Liver (tissue), 9 donors: Measurements from ENCODE around the gene BRSK2. TPM values are rescaled to one million over a fixed set of nuclear protein-coding genes. Genes with fewer than 3 reads are reported as not detected.

Experiments
- DNase-seq: peaks from one replicate; pipeline ENCODE4 v3.0.0-alpha.2; 2017; ENCODE audit warnings: low spot score
- H3K27ac ChIP-seq, 2 donors: one replicate each; pipeline ENCODE4 v1.7.0; 2013; ENCODE audit warnings: inconsistent platforms in 2 of 2, low read length in 2 of 2, control low read depth in 1 of 2, low read depth in 1 of 2, mild to moderate bottlenecking in 1 of 2
- H3K27me3 ChIP-seq, 4 donors: one replicate each; pipeline versions ENCODE4 v1.6.1 to v1.7.0; 2013; ENCODE audit warnings: low read length in 3 of 4, inconsistent platforms in 1 of 4, mild to moderate bottlenecking in 1 of 4, moderate library complexity in 1 of 4; ENCODE audit not compliant: control insufficient read depth in 4 of 4, insufficient read depth in 4 of 4
- H3K36me3 ChIP-seq, 4 donors: one replicate each; pipeline versions ENCODE4 v1.6.1 to v1.7.0; 2013; ENCODE audit warnings: low read length in 3 of 4, mild to moderate bottlenecking in 3 of 4, low read depth in 1 of 4, moderate library complexity in 1 of 4; ENCODE audit not compliant: control insufficient read depth in 4 of 4, insufficient read depth in 3 of 4
- H3K4me1 ChIP-seq, 4 donors: one replicate each; pipeline versions ENCODE4 v1.6.1 to v1.7.0; 2013; ENCODE audit warnings: low read length in 3 of 4, mild to moderate bottlenecking in 3 of 4, moderate library complexity in 1 of 4; ENCODE audit not compliant: control insufficient read depth in 4 of 4, insufficient read depth in 4 of 4
- H3K4me3 ChIP-seq, 3 donors: one replicate each; pipeline versions ENCODE4 v1.6.1 to v1.7.0; 2013; ENCODE audit warnings: low read length in 3 of 3, control low read depth in 1 of 3, low read depth in 1 of 3, mild to moderate bottlenecking in 1 of 3
- H3K9ac ChIP-seq, 2 donors: one replicate each; pipeline ENCODE4 v1.7.0; 2013; ENCODE audit warnings: low read length in 2 of 2, mild to moderate bottlenecking in 2 of 2, moderate library complexity in 2 of 2, control low read depth in 1 of 2, low read depth in 1 of 2
- H3K9me3 ChIP-seq, 4 donors: one replicate each; pipeline versions ENCODE4 v1.6.1 to v1.7.0; 2013; ENCODE audit warnings: low read length in 3 of 4; ENCODE audit not compliant: control insufficient read depth in 4 of 4
- EGR1 ChIP-seq, 2 donors: IDR thresholded peaks; 2 replicates each; pipeline ENCODE4 v1.6.1; 2016 to 2018; ENCODE audit warnings: antibody characterized with exemption in 2 of 2, low read depth in 2 of 2
- FOXA1 ChIP-seq: IDR thresholded peaks from 2 replicates; pipeline ENCODE4 v1.6.1; 2016; ENCODE audit warnings: antibody characterized with exemption
- FOXA2 ChIP-seq: IDR thresholded peaks from 2 replicates; pipeline ENCODE4 v1.6.1; 2016; ENCODE audit warnings: antibody characterized with exemption
- GABPA ChIP-seq, 2 donors: IDR thresholded peaks in 1 of 2; conservative IDR thresholded peaks in 1 of 2; 2 replicates each; pipeline ENCODE4 v1.6.1; 2016; ENCODE audit warnings: antibody characterized with exemption in 2 of 2, mild to moderate bottlenecking in 1 of 2, moderate library complexity in 1 of 2
- HNF4A ChIP-seq, 2 donors: conservative IDR thresholded peaks; 2 replicates each; pipeline ENCODE4 v1.6.1; 2016; ENCODE audit warnings: antibody characterized with exemption in 2 of 2, mild to moderate bottlenecking in 2 of 2
- HNF4G ChIP-seq: IDR thresholded peaks from 2 replicates; pipeline ENCODE4 v1.6.1; 2016; ENCODE audit warnings: antibody characterized with exemption
- JUND ChIP-seq, 2 donors: IDR thresholded peaks; 2 replicates each; pipeline ENCODE4 v1.6.1; 2016; ENCODE audit warnings: antibody characterized with exemption in 2 of 2
- NR2F2 ChIP-seq: IDR thresholded peaks from 2 replicates; pipeline ENCODE4 v1.6.1; 2016; ENCODE audit warnings: antibody characterized with exemption
- RAD21 ChIP-seq, 2 donors: IDR thresholded peaks; 2 replicates each; pipeline ENCODE4 v1.6.1; 2016; ENCODE audit warnings: antibody characterized with exemption in 2 of 2, mild to moderate bottlenecking in 2 of 2
- RXRA ChIP-seq, 2 donors: IDR thresholded peaks; 2 replicates each; pipeline ENCODE4 v1.6.1; 2017 to 2018; ENCODE audit warnings: antibody characterized with exemption in 2 of 2, mild to moderate bottlenecking in 1 of 2
- SP1 ChIP-seq: IDR thresholded peaks from 2 replicates; pipeline ENCODE4 v1.6.1; 2018; ENCODE audit warnings: antibody characterized with exemption, mild to moderate bottlenecking
- TAF1 ChIP-seq: conservative IDR thresholded peaks from 2 replicates; pipeline ENCODE4 v1.6.1; 2016; ENCODE audit warnings: antibody characterized with exemption, mild to moderate bottlenecking
- YY1 ChIP-seq: IDR thresholded peaks from 2 replicates; pipeline ENCODE4 v1.6.1; 2016; ENCODE audit warnings: antibody characterized with exemption, mild to moderate bottlenecking
- WGBS: extraction: QIAGEN DNeasy Blood & Tissue Kit; methylation state at CpG from one replicate; pipeline ENCODE4 v1.1.7; 2013; 5-methylcytosine and 5-hydroxymethylcytosine counted together
- polyA plus RNA-seq, 2 donors: library from polyadenylated mRNA; stranded (reverse) in 1 of 2; unstranded in 1 of 2; fragments of 200-250 nt in 1 of 2; fragments of >200 nt in 1 of 2; fragmentation: Nextera tagmentation in 1 of 2; extraction: Ambion mirVana in 1 of 2; gene quantifications; one replicate each; pipeline versions ENCODE4 v1.2.1 to v1.2.3, GENCODE V29; 2013 to 2015
- total RNA-seq, 2 donors: library from RNA; depleted of rRNA; stranded (reverse); fragments of >200 nt; gene quantifications; one replicate each; pipeline ENCODE4 v1.2.3, GENCODE V29; 2014
- TF ChIP-seq, protein P1 (sequence below): fragments of 150-350 bp; IDR thresholded peaks from 2 replicates; pipeline ENCODE4 v1.5.1; 2017; ENCODE audit warnings: improper control_type of control experiment, low read depth, low read length; ENCODE audit not compliant: missing input control
- TF ChIP-seq, protein P2 (sequence below): IDR thresholded peaks from 2 replicates; pipeline ENCODE4 v1.6.1; 2016; ENCODE audit warnings: antibody characterized with exemption
- TF ChIP-seq, protein P3 (sequence below): IDR thresholded peaks from 2 replicates; pipeline ENCODE4 v1.6.1; 2016; ENCODE audit warnings: antibody characterized with exemption
- TF ChIP-seq, protein P4 (sequence below): IDR thresholded peaks from 2 replicates; pipeline ENCODE4 v1.6.1; 2016; ENCODE audit warnings: antibody characterized with exemption
- TF ChIP-seq, protein P5 (sequence below): IDR thresholded peaks from 2 replicates; pipeline ENCODE4 v1.6.1; 2016; ENCODE audit warnings: antibody characterized with exemption, mild to moderate bottlenecking
- donor health status: healthy.
- donor health status: healthy.
- donor health status: healthy.
- donor health status: healthy.
- donor health status: healthy.

BRSK2 gene
- total and polyA plus RNA-seq, 4 donors, result 0.05 to 0.17 TPM; not detected in 2

DNA sequence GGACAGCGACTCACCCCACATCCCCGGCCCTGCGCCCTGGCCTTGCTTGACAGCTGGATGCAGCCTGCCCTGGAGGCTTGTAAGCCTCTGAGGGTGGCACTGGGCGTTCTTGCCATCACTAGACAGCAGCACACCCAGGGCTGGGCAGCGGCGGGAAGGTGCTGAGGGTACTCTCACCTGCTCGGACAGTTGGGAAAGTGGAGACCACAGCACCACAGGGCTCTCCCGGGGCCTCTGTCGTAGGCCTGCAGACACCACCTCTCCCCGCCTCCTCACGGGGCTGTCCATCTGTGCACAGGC lies 18.8 kb upstream of the BRSK2 start:
- Histone ChIP-seq H3K9me3 (peaks cover 0 to 2% (median 0%) of the 10 kb centered on the region in 4 donors), H3K36me3 (peaks cover 0 to 1% (median 0%) of the 10 kb centered on the region in 4 donors), H3K4me1 (no peaks in the 10 kb centered on the region), H3K4me3 (no peak overlapping the region), H3K9ac (no peak overlapping the region), H3K27ac (no peak overlapping the region), H3K27me3 (peaks cover 0 to 2% (median 0%) of the 10 kb centered on the region in 4 donors)
- WGBS, result 90% methylated on average over 11 of the region's 11 CpGs
- TF ChIP-seq HNF4A (conservative IDR thresholded peaks at IDR 0.05) (no peak), RAD21 (IDR thresholded peaks at IDR 0.05) (no peak)
- DNase-seq, result no peak

DNA sequence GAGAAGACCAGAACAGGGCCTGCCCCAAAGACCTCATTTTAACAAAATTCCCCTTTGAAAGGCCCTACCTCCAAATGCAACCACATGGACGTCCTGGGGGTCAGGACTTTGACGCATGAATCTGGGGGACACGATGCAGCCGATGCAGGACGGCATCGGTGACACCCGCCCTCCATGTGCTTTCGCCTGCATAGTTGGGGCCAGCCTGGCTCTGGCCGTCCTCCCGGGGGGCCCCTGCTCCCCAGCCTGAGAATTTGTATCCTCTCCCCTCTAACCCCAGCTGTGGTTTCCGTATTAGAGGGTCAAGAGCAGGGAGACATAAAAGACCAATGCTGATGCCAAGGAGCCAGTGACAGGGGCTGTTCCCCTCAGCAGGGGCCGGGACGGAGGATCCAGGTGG lies 18.4 kb upstream of the BRSK2 start:
- 91% methylated on average over 13 of the region's 13 CpGs for WGBS
- H3K4me1 ChIP-seq, result no peaks in the 10 kb centered on the region

More for the DNA sequence above, 18.4 kb upstream of the BRSK2 start:
- H3K36me3 ChIP-seq, result peaks cover 0 to 1% (median 0%) of the 10 kb centered on the region in 4 donors
- TF ChIP-seq, protein P1, sequence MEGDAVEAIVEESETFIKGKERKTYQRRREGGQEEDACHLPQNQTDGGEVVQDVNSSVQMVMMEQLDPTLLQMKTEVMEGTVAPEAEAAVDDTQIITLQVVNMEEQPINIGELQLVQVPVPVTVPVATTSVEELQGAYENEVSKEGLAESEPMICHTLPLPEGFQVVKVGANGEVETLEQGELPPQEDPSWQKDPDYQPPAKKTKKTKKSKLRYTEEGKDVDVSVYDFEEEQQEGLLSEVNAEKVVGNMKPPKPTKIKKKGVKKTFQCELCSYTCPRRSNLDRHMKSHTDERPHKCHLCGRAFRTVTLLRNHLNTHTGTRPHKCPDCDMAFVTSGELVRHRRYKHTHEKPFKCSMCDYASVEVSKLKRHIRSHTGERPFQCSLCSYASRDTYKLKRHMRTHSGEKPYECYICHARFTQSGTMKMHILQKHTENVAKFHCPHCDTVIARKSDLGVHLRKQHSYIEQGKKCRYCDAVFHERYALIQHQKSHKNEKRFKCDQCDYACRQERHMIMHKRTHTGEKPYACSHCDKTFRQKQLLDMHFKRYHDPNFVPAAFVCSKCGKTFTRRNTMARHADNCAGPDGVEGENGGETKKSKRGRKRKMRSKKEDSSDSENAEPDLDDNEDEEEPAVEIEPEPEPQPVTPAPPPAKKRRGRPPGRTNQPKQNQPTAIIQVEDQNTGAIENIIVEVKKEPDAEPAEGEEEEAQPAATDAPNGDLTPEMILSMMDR, result no peak
- TF ChIP-seq HNF4A (conservative IDR thresholded peaks at IDR 0.05), result no peak
- no peak for TF ChIP-seq JUND (IDR thresholded peaks at IDR 0.05)
- TF ChIP-seq NR2F2, result no peak
- TF ChIP-seq GABPA (IDR thresholded peaks at IDR 0.05 in 1 of 2, conservative IDR thresholded peaks at IDR 0.05 in 1 of 2), result no peak
- no peak for TF ChIP-seq SP1
- TF ChIP-seq TAF1, result no peak
- TF ChIP-seq YY1, result no peak
- TF ChIP-seq, protein P2, sequence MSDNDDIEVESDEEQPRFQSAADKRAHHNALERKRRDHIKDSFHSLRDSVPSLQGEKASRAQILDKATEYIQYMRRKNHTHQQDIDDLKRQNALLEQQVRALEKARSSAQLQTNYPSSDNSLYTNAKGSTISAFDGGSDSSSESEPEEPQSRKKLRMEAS, result no peak
- TF ChIP-seq HNF4G, result no peak
- TF ChIP-seq RXRA (IDR thresholded peaks at IDR 0.05), result no peak
- TF ChIP-seq FOXA2, result no peak
- TF ChIP-seq, protein P3, sequence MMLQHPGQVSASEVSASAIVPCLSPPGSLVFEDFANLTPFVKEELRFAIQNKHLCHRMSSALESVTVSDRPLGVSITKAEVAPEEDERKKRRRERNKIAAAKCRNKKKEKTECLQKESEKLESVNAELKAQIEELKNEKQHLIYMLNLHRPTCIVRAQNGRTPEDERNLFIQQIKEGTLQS, result no peak
- no peak for TF ChIP-seq FOXA1
- TF ChIP-seq, protein P4, sequence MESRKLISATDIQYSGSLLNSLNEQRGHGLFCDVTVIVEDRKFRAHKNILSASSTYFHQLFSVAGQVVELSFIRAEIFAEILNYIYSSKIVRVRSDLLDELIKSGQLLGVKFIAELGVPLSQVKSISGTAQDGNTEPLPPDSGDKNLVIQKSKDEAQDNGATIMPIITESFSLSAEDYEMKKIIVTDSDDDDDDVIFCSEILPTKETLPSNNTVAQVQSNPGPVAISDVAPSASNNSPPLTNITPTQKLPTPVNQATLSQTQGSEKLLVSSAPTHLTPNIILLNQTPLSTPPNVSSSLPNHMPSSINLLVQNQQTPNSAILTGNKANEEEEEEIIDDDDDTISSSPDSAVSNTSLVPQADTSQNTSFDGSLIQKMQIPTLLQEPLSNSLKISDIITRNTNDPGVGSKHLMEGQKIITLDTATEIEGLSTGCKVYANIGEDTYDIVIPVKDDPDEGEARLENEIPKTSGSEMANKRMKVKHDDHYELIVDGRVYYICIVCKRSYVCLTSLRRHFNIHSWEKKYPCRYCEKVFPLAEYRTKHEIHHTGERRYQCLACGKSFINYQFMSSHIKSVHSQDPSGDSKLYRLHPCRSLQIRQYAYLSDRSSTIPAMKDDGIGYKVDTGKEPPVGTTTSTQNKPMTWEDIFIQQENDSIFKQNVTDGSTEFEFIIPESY, result no peak
- TF ChIP-seq EGR1 (IDR thresholded peaks at IDR 0.05; ENCODE audit: low read depth in 2 of 2), result no peak
- TF ChIP-seq, protein P5, sequence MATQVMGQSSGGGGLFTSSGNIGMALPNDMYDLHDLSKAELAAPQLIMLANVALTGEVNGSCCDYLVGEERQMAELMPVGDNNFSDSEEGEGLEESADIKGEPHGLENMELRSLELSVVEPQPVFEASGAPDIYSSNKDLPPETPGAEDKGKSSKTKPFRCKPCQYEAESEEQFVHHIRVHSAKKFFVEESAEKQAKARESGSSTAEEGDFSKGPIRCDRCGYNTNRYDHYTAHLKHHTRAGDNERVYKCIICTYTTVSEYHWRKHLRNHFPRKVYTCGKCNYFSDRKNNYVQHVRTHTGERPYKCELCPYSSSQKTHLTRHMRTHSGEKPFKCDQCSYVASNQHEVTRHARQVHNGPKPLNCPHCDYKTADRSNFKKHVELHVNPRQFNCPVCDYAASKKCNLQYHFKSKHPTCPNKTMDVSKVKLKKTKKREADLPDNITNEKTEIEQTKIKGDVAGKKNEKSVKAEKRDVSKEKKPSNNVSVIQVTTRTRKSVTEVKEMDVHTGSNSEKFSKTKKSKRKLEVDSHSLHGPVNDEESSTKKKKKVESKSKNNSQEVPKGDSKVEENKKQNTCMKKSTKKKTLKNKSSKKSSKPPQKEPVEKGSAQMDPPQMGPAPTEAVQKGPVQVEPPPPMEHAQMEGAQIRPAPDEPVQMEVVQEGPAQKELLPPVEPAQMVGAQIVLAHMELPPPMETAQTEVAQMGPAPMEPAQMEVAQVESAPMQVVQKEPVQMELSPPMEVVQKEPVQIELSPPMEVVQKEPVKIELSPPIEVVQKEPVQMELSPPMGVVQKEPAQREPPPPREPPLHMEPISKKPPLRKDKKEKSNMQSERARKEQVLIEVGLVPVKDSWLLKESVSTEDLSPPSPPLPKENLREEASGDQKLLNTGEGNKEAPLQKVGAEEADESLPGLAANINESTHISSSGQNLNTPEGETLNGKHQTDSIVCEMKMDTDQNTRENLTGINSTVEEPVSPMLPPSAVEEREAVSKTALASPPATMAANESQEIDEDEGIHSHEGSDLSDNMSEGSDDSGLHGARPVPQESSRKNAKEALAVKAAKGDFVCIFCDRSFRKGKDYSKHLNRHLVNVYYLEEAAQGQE, result no peak
- TF ChIP-seq RAD21 (IDR thresholded peaks at IDR 0.05), result no peak
- H3K9me3 ChIP-seq, result no peaks in the 10 kb centered on the region
- no peak overlapping the region for H3K27ac ChIP-seq
- no peak overlapping the region for H3K9ac ChIP-seq
- H3K4me3 ChIP-seq, result no peak overlapping the region
- DNase-seq, result no peak
- H3K27me3 ChIP-seq, result peaks cover 0 to 2% (median 0%) of the 10 kb centered on the region in 4 donors
